Activated CD8-positive, alpha-beta memory T cell treated with anti-CD3 and anti-CD28 coated beads, Interleukin-2, amount 10 ng/mL, durations not matched to agents 7 days and 5 days (primary cell): ENCODE measurements around the gene UBE2S. TPM values are rescaled to one million over a fixed set of nuclear protein-coding genes. Genes with fewer than 3 reads are reported as not detected.

Source experiments
- ATAC-seq: fragments of 150-1000 bp; cut with Tn5 transposase; one replicate; pipeline ENCODE4 v1.10.0; 2021; ENCODE audit warnings: moderate library complexity
- CTCF ChIA-PET: fragments of 350-600 bp; sonication (Branson Sonifier 250); formaldehyde crosslinking; loops from one replicate; lab custom pipeline; 2021; ENCODE audit warnings: antibody characterized with exemption; lab: Charles Lee
- DNase-seq: peaks from one replicate; pipeline ENCODE4 v3.0.0-alpha.2; 2020
- H3K27ac Mint-ChIP-seq: one replicate; pipeline ENCODE4 v1.8.0; 2021; ENCODE audit warnings: mild to moderate bottlenecking, mixed read lengths
- H3K27me3 Mint-ChIP-seq: one replicate; pipeline ENCODE4 v1.8.0; 2021; ENCODE audit warnings: mixed read lengths
- H3K36me3 Mint-ChIP-seq: one replicate; pipeline ENCODE4 v1.8.0; 2021; ENCODE audit warnings: mild to moderate bottlenecking, mixed read lengths
- H3K4me1 Mint-ChIP-seq: one replicate; pipeline ENCODE4 v1.8.0; 2021; ENCODE audit warnings: mixed read lengths
- H3K4me3 Mint-ChIP-seq: one replicate; pipeline ENCODE4 v1.8.0; 2021; ENCODE audit warnings: mild to moderate bottlenecking, moderate library complexity, mixed read lengths
- H3K9me3 Mint-ChIP-seq: one replicate; pipeline ENCODE4 v1.8.0; 2022; ENCODE audit warnings: low read depth, mixed read lengths
- total RNA-seq, 2 experiments: library from RNA; stranded (reverse); gene quantifications; one replicate each; pipeline ENCODE4 v1.2.3, GENCODE V29; 2021

The UBE2S gene
- total RNA-seq, 2 experiments from 2014 or later = 311 to 421 TPM

GRCh38 chr19:55391191-55391670, 16.4 kb downstream of the UBE2S start:
- ATAC-seq = no peak
- Mint-ChIP-seq H3K4me3 (no peak overlapping the region), H3K27ac (peak overlapping the region; percentile 11), H3K27me3 (no peaks in the 10 kb centered on the region), H3K36me3 (peaks cover 37% of the 10 kb centered on the region), H3K4me1 (peaks cover 34% of the 10 kb centered on the region), H3K9me3 (no peaks in the 10 kb centered on the region)
- CTCF ChIA-PET = interaction anchor here (2.2 kb wide), 1 partner anchor 99 kb away, joined by 4 read pairs; no protein-coding TSS in a partner anchor
- DNase-seq = no peak

- ATAC-seq = no peak
- DNase-seq = no peak
- Mint-ChIP-seq H3K27me3 (no peaks in the 10 kb centered on the region), H3K4me3 (no peak overlapping the region), H3K27ac (no peak overlapping the region), H3K4me1 (peaks cover 34% of the 10 kb centered on the region), H3K36me3 (peaks cover 43% of the 10 kb centered on the region), H3K9me3 (no peaks in the 10 kb centered on the region)
- CTCF ChIA-PET = interaction anchor here (0.6 to 2.2 kb wide), 4 partner anchors 17 to 113 kb away, joined by 3 to 4 read pairs (median 4); partner anchors contain the start of gene UBE2S
Measured at GRCh38 chr19:55390461-55390880, 17.1 kb downstream of the UBE2S start.

- no peaks in the 10 kb centered on the region for H3K27me3 Mint-ChIP-seq
- no peak overlapping the region for H3K27ac Mint-ChIP-seq
- H3K4me3 Mint-ChIP-seq = peak overlapping the region; percentile 15
- DNase-seq = no peak
- ATAC-seq = no peak
- peaks cover 43% of the 10 kb centered on the region for H3K36me3 Mint-ChIP-seq
- H3K4me1 Mint-ChIP-seq = peaks cover 36% of the 10 kb centered on the region
- H3K9me3 Mint-ChIP-seq = no peaks in the 10 kb centered on the region
- CTCF ChIA-PET = interaction anchor here (1.0 to 2.2 kb wide), 6 partner anchors 28 to 224 kb away, joined by 3 to 4 read pairs (median 4); partner anchors contain the start of gene DNAAF3
Measured at GRCh38 chr19:55389386-55390317, 17.9 kb downstream of the UBE2S start.

- H3K4me1 Mint-ChIP-seq = peaks cover 45% of the 10 kb centered on the region
Measured at GRCh38 chr19:55387736-55388497, 19.7 kb downstream of the UBE2S start.

GRCh38 chr19:55386493-55386971, 21.1 kb downstream of the UBE2S start:
- ATAC-seq (no peak), DNase-seq (no peak)
- H3K9me3 Mint-ChIP-seq = no peaks in the 10 kb centered on the region
- peak overlapping the region; percentile 96 for H3K27ac Mint-ChIP-seq
- peak overlapping the region; percentile 96 for H3K4me3 Mint-ChIP-seq
- H3K27me3 Mint-ChIP-seq = no peaks in the 10 kb centered on the region
- H3K4me1 Mint-ChIP-seq = peaks cover 59% of the 10 kb centered on the region
- CTCF ChIA-PET = interaction anchor here (2.0 kb wide), 2 partner anchors 48 to 118 kb away, joined by 5 to 10 read pairs; partner anchors contain the start of gene KMT5C
- peaks cover 53% of the 10 kb centered on the region for H3K36me3 Mint-ChIP-seq

More at GRCh38 chr19:55387736-55388497, 19.7 kb downstream of the UBE2S start:
- no peak for ATAC-seq
- peaks cover 43% of the 10 kb centered on the region for H3K36me3 Mint-ChIP-seq
- no peak for DNase-seq
- H3K9me3 Mint-ChIP-seq = no peaks in the 10 kb centered on the region
- CTCF ChIA-PET = interaction anchor here (1.0 to 2.0 kb wide), 7 partner anchors 16 to 222 kb away, joined by 3 to 10 read pairs (median 5); partner anchors contain the start of genes DNAAF3 and KMT5C
- peak overlapping the region; percentile 96 for H3K27ac Mint-ChIP-seq
- H3K4me3 Mint-ChIP-seq = peak overlapping the region; percentile 96
- no peaks in the 10 kb centered on the region for H3K27me3 Mint-ChIP-seq

GRCh38 chr19:55385724-55386492, 21.7 kb downstream of the UBE2S start, which contains the start of gene RPL28:
Gene RPL28, plus strand, starts transcription at chr19:55385932. Its CDS starts 426 bp downstream, at chr19:55386358.
- Mint-ChIP-seq H3K27ac (peak within 1 kb of the TSS; percentile 96), H3K36me3 (peaks cover 53% of the 10 kb centered on the region), H3K4me1 (peaks cover 61% of the 10 kb centered on the region), H3K27me3 (no peaks in the 10 kb centered on the region), H3K4me3 (peak within 1 kb of the TSS; percentile 96), H3K9me3 (no peaks in the 10 kb centered on the region)
- peak; percentile 99 for DNase-seq
- CTCF ChIA-PET = interaction anchor here (2.0 kb wide), 1 partner anchor 118 kb away, joined by 10 read pairs; no protein-coding TSS in a partner anchor
- ATAC-seq = peak; percentile 72

- peaks cover 53% of the 10 kb centered on the region for H3K36me3 Mint-ChIP-seq
- peak overlapping the region; percentile 96 for H3K27ac Mint-ChIP-seq
- ATAC-seq (peak; percentile 80), DNase-seq (peak; percentile 99)
- peak overlapping the region; percentile 96 for H3K4me3 Mint-ChIP-seq
- peaks cover 58% of the 10 kb centered on the region for H3K4me1 Mint-ChIP-seq
- no peaks in the 10 kb centered on the region for H3K9me3 Mint-ChIP-seq
- CTCF ChIA-PET = interaction anchor here (1.1 to 3.4 kb wide), 10 partner anchors 33 to 244 kb away, joined by 3 to 58 read pairs (median 15); partner anchors contain the start of gene KMT5C
- no peaks in the 10 kb centered on the region for H3K27me3 Mint-ChIP-seq
Measured at GRCh38 chr19:55384920-55385723, 22.5 kb downstream of the UBE2S start.

GRCh38 chr19:55384131-55384919, 23.3 kb downstream of the UBE2S start, which contains the start of gene TMEM238:
Gene TMEM238, minus strand, starts transcription at chr19:55384292. Its CDS starts 33 bp downstream, at chr19:55384259.
- Mint-ChIP-seq H3K4me3 (peak within 1 kb of the TSS; percentile 96), H3K27ac (peak within 1 kb of the TSS; percentile 96), H3K9me3 (no peaks in the 10 kb centered on the region), H3K36me3 (peaks cover 49% of the 10 kb centered on the region), H3K27me3 (no peaks in the 10 kb centered on the region), H3K4me1 (peaks cover 51% of the 10 kb centered on the region)
- DNase-seq (peak; percentile 61), ATAC-seq (peak; percentile 5)
- CTCF ChIA-PET = interaction anchor here (0.7 to 3.4 kb wide), 19 partner anchors 16 to 243 kb away, joined by 3 to 58 read pairs (median 5); partner anchors contain the start of genes COX6B2, KMT5C and PPP6R1

GRCh38 chr19:55383279-55384130, 24.1 kb downstream of the UBE2S start:
- Mint-ChIP-seq H3K27ac (peak overlapping the region; percentile 93), H3K4me1 (peaks cover 45% of the 10 kb centered on the region), H3K27me3 (no peaks in the 10 kb centered on the region), H3K36me3 (peaks cover 43% of the 10 kb centered on the region), H3K9me3 (no peaks in the 10 kb centered on the region), H3K4me3 (peak overlapping the region; percentile 88)
- ATAC-seq = peak; percentile 9
- CTCF ChIA-PET = interaction anchor here (0.9 to 3.4 kb wide), 20 partner anchors 15 to 242 kb away, joined by 3 to 58 read pairs (median 5); partner anchors contain the start of genes COX6B2, HSPBP1, KMT5C and PPP6R1
- DNase-seq = peak; percentile 75
